GM18868 (cell line): ENCODE results near the gene ZNF813.
"Not testable (repeated sequence)": the region's sequence is repeated elsewhere in the genome, so short reads cannot be mapped to it uniquely, and the experiment has no call there.

Experiments
- ATAC-seq: cut with Tn5 transposase; IDR thresholded peaks from one replicate; pipeline ENCODE4 v1.9.1; 2021; ENCODE audit warnings: mild to moderate bottlenecking, moderate library complexity; ENCODE audit not compliant: unreplicated experiment

Gene ZNF813

GRCh38 chr19:53467485-53468262 lies at the start of gene ZNF813:
Gene ZNF813, plus strand, starts transcription at chr19:53467733. Its CDS starts 16,090 bp downstream, at chr19:53483823.
- ATAC-seq, result peak; percentile 84

DNA sequence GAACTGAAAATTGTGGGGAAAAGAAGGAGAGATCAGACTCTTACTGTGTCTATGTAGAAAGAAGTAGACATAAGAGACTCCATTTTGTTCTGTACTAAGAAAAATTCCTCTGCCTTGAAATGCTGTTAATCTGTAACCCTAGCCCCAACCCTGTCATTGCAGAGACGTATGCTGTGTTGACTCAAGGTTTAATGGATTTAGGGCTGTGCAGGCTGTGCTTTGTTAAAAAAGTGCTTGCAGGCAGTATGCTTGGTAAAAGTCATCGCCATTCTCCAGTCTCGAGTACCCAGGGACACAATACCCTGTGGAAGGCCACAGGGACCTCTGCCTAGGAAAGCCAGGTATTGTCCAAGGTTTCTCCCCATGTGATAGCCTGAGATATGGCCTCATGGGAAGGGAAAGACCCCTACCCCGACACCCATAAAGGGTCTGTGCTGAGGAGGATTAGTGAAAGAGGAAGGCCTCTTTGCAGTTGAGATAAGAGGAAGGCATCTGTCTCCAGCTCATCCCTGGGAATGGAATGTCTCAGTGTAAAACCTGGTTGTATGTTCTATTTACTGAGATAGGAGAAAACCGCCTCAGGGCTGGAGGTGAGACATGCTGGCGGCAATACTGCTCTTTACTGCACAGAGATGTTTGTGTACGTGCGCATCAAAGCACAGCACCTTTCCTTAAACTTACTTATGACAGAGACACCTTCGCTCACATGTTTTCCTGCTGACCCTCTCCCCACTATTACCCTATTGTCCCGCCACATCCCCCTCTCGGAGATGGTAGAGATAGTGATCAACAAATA lies 46.8 kb upstream of the ZNF813 start:
- ATAC-seq, result not testable (repeated sequence)

DNA sequence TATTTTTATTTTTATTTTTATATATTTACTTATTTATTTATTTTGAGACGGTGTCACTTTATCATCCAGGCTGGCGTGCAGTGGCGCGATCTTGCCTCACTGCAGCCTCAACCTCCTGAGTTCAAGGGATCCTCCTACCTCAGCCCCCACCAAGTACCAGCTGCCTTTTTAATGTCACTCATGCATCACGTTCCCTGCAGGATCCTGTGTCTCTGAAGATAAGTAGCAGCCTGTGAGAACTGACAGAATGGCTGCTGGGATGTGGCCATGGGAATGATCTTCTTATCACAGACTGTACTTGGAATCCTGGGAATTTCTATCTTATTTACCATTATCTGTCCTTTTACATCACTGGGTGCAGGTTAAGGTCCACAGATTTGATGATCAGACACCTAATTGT lies 45.0 kb upstream of the ZNF813 start:
- ATAC-seq, result no peak

DNA sequence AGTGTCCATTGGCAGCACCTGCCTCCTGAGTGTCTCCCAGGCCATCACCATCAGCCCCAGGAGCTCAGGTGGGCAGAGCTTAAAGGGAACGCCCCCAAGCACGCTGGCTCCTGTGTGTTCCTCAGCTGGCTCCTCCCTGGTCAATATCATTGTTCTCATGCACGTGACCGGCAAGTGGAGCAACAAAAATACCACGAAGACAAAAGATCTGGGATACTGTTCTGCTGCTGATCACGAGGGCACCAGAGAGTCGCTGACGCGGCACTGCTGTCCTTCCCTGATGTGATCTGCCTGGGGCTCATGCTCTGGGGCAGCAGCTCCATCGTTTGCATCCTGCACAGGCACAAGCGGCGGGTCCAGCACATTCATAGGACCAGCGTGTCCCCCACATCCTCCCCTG lies 44.5 kb upstream of the ZNF813 start:
- ATAC-seq, result not testable (repeated sequence)

- not testable (repeated sequence) for ATAC-seq
Observed at GRCh38 chr19:53423680-53424079, 43.9 kb upstream of the ZNF813 start.

DNA sequence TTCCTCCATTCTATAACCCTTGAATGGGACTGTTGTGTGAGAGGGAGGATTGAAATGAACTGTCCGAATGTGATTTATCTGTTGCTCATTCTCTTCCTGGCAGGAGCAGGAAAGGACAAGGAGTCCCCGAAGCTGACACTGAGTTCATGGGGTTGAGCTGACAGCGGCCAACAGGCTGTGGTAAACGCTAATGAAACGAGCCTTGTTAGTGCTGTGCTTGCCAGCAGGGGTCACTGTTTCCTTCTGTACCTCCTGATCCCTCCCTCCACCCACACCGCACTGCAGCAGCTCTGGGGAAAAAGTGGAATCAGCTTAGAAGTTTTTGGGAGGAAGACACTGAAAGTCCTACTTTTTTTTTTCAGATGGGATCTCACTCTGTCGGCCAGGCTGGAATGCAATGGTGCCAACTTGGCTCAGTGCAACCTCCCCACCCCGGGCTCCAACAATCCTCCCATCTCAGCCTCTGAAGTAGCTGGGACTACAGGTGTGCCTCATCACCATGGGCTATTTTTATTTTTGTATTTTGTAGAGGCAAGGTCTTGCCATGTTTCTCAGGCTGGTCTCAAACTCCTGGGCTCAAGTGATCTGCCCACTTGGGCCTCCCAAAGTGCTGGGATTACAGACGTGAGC lies 42.5 kb upstream of the ZNF813 start:
- no peak for ATAC-seq

DNA sequence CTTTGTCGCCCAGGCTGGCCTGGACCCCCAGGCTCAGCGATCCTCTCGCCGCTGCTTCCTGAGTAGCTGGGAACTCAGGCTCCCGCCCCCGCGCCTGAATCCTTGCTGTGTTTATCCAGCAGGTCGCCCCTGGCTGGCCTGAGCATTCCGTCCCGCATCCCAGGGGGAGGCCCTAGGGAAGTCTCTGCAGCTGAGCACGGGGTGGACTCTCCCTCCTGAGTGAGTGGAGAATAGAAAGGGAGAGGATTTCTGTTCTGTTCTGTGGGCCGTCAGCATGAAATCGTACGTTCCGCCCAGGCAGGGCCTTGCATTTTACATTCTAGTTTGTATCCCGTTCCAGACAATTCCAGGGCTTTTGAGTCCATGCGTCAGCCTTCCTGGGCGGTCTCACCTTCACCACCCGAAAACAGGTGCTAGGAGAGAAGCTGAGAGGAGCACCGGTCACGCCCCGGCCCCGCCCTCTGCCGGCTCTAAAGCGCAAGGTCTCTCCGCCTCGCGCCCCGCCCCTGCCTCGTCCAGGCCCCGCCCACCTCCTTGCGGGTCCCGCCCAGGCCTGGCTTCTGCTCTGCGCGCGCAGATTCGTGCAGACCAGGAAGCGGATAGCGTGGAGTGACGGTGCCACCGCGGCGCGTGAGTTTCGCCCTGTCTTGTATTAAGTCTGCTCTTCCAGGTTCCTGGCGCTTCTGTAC lies 36.0 kb upstream of the ZNF813 start, which contains the start of gene ZNF761:
ZNF761 (plus strand) TSS at position 586 of the 689 bp plus-strand sequence. CDS start 15,285 bp downstream, outside the sequence.
- peak; percentile 93 for ATAC-seq

DNA sequence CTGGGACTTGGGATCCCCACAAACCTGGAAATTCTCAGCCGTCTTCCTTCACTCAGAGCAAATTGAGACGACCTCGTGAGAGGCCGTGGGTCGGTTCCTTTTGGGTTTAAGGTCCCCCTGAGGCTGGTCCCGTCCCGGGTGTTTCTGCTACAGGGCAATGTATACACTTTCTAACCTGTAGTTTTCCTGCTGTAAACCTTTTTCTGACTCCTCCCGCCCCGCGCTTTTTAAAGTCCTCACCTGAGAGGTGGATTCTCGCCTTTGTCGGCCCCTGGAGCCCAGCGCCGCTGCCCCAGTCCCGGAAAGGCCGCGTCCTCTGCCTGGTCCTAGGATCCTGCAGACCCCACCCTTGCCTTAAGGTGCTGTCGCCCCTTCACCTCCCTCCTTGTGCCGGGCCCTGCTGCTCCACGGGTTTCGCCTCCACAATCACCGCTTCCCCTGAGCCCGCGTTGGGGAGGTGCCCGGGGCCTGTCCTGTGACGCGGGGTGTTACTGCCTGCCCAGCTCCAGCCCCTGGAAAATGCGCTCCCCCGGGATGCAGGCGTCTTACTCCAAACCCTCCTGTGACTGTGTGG lies 35.4 kb upstream of the ZNF813 start:
- peak; percentile 17 for ATAC-seq

DNA sequence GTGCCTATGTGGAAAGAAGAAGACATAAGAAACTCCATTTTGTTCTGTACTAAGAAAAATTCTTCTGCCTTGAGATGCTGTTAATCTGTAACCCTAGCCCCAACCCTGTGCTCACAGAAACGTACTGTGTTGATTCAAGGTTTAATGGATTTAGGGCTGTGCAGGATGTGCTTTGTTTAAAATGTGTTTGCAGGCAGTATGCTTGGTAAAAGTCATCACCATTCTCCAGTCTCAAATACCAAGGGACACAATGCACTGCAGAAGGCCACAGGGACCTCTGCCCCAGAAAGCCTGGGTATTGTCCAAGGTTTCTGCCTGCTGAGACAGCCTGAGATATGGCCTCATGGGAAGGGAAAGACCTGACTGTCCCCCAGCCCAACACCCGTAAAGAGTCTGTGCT lies 23.7 kb upstream of the ZNF813 start:
- not testable (repeated sequence) for ATAC-seq

GRCh38 chr19:53447196-53447595 lies 20.3 kb upstream of the ZNF813 start:
- ATAC-seq, result not testable (repeated sequence)

- ATAC-seq, result no peak
Observed at GRCh38 chr19:53455828-53456227, 11.7 kb upstream of the ZNF813 start.

GRCh38 chr19:53460131-53460721 lies 7.3 kb upstream of the ZNF813 start:
- ATAC-seq, result not testable (repeated sequence)

- ATAC-seq, result no peak
Observed at GRCh38 chr19:53461866-53462265, 5.7 kb upstream of the ZNF813 start.

DNA sequence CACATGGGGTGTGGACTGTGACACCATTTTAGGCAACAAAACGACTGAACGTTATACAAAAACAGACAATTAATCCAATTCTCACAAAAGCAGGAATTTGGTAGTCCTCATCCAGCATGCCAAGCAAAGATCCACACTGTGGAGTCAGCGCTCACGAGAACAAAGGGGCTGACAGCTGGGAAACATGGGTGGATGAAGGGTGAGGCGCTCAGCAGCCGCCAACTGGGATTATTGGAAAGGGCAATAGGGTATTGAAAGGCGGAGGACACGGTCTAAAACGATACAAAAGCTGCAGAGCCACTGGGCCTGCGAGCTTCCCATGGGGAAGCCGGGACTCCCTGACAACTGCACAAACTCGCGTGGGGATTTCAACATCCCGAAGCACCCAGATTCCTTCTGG lies 4.7 kb upstream of the ZNF813 start:
- no peak for ATAC-seq

DNA sequence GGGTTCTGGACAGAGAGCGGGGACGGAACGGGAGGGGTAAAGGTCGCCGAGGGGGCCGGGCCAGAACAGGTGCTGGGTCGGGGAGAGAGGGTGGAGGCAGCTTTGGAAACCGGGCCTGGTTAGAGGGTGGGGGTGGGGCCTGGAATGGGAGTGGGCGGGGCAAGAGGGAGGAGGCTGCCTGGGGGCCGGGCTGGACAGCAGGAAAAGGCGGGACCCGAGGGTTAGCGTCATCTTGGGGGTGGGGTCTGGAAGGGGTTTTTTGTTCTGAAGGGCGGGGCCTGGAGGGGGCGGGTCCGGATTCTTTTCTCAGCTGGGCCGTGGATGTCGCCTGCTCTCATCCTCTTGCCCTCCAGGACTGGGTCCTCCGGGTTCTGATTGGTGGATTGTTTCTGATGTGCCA lies 4.3 kb upstream of the ZNF813 start:
- ATAC-seq, result no peak

DNA sequence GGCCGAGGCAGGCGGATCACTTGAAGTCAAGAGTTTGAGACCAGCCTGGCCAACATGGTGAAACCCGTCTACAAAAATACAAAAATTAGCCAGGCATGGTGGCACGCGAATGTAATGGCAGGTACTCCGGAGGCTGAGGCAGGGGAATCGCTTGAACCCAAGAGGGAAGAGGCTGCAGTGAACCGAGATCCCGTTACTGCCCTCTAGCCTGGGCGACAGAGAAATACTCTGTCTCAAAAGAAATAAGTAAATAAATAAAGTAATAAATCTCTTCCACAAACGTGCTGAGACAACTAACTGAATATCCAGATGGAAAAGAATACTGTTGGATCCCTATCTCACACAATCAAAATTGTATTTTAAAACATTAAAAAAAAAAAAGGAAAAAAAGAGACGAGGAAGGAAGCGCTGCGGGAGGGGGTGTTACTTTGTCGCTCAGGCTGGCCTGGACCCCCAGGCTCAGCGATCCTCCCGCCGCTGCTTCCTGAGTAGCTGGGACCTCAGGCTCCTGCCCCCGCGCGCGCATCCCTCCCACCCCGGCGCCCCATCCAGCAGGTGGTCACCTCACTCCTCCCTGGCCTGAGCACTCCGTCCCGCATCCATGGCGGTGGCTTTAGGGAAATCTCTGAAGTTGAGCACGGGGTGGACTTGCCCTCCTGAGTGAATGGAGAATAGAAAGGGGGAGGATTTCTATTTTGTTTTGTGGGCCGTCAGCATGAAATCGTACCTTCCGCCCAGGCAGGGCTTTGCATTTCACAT lies 628 bp upstream of the ZNF813 start:
- no peak for ATAC-seq

DNA sequence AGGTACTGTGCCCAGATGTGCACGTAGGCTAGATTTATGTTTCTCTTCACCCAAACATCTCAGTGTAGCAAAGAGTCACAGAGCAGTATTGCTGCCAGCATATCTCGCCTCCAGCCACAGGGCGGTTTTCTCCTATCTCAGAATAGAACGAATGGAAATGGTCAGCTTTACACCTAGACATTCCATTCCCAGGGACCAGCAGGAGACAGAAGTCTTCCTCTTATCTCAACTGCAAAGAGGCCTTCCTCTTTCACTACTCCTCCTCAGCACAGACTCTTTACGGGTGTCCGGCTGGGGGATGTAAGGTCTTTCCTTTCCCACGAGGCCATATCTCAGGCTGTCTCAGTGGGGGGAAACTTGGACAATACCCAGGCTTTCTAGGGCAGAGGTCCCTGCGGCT lies 1.1 kb downstream of the ZNF813 start:
- not testable (repeated sequence) for ATAC-seq

- ATAC-seq, result no peak
Observed at GRCh38 chr19:53471916-53472315, 4.4 kb downstream of the ZNF813 start.

DNA sequence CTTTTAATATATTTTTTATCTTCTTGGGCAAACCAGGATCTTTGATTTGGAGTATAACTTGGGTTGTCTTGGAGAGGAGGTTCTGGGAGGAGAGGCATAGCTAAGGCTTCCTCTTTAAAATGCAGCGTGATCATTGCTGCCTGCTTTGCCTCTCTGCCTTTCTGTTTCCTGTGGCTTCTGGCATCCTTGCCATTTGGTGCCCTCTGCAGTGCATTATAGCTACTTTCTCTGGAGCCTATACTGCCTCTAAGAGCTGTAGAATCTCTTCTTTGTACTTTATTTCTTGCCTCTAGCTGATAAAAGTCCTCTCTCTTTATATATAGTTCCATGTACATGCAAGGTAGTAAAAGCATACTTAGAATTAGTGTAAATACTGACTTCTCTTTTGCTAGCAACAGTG lies 7.3 kb downstream of the ZNF813 start:
- ATAC-seq, result not testable (repeated sequence)
